MM.1S (cell line): Measurements from ENCODE around the gene CLMN.

Experiments
- CTCF ChIP-seq: fragments of 300-600 bp; sonication (generic); IDR thresholded peaks from 2 replicates; pipeline ENCODE4 v1.5.1; 2016; ENCODE audit warnings: antibody characterized with exemption, low read length, mixed read lengths
- EZH2 ChIP-seq: fragments of 300-600 bp; sonication (generic); optimal IDR thresholded peaks from 2 replicates; pipeline ENCODE3; 2017; ENCODE audit warnings: low read depth, mild to moderate bottlenecking, antibody characterized with exemption, low read length, mixed read lengths
- EZH2phosphoT487 ChIP-seq: fragments of 300-600 bp; sonication (generic); IDR thresholded peaks from 2 replicates; pipeline ENCODE4 v1.6.1; 2018; ENCODE audit warnings: antibody characterized with exemption, low read length

GRCh38 chr14:95235767-95236166, 83.9 kb downstream of the CLMN start:
- TF ChIP-seq CTCF = no peak
- no peak for TF ChIP-seq EZH2phosphoT487
- no peak for TF ChIP-seq EZH2
